Mucosa of descending colon (tissue), 3 donors: ENCODE measurements around the gene IFI27L1. TPM values are rescaled to one million over a fixed set of nuclear protein-coding genes. Genes with fewer than 3 reads are reported as not detected.
A peak's percentile ranks its signal among the peaks of the same experiment; 100 is the strongest.
"Not testable (repeated sequence)": the region's sequence is repeated elsewhere in the genome, so short reads cannot be mapped to it uniquely, and the experiment has no call there.

ENCODE experiments used
- ATAC-seq: fragments of 200-7000 bp; cut with Tn5 transposase; one replicate; pipeline ENCODE4 v1.9.1; 2020; ENCODE audit warnings: mild to moderate bottlenecking, moderate library complexity
- DNase-seq, 3 donors: peaks; one replicate each; pipeline ENCODE4 v3.0.0-alpha.2; 2020
- H3K36me3 ChIP-seq: fragments of 200-600 bp; one replicate; pipeline ENCODE4 v1.8.0; 2021; ENCODE audit warnings: low read depth, mild to moderate bottlenecking
- H3K4me1 ChIP-seq: fragments of 200-600 bp; one replicate; pipeline ENCODE4 v1.8.0; 2021; ENCODE audit warnings: low read depth, mild to moderate bottlenecking
- H3K4me3 ChIP-seq: fragments of 200-600 bp; one replicate; pipeline ENCODE4 v1.8.0; 2021; ENCODE audit warnings: mild to moderate bottlenecking
- H3K9me3 ChIP-seq: fragments of 200-600 bp; one replicate; pipeline ENCODE4 v1.8.0; 2021; ENCODE audit warnings: mild to moderate bottlenecking
- CTCF ChIP-seq: fragments of 200-600 bp; IDR thresholded peaks from one replicate; pipeline ENCODE4 v1.8.0; 2022; ENCODE audit warnings: antibody characterized with exemption, mild to moderate bottlenecking
- intact Hi-C, 2 donors: fragments of 100-400 bp; cut with DNase I in 1 of 2; cut with micrococcal nuclease in 1 of 2; formaldehyde crosslinking; loops; one replicate each; pipeline versions ENCODE4 v1.11.0 to v1.11.1; 2022; cut with DNase I, micrococcal nuclease
- total RNA-seq, 3 donors: library from RNA; stranded (reverse); fragmentation: NEBNext Ultra II Directional in 2 of 3; extraction: Animal tissue kit (Norgen Biotek cat#: 25700) in 2 of 3; gene quantifications; one replicate each; pipeline versions ENCODE4 v1.2.1 to v1.2.4, GENCODE V29; 2021 to 2023
- donor health status: DM: no; HTN: no; CAD: no; lungs with moderate emphysema.
- donor health status: DM: no; HTN: no; CAD: no.
- donor health status: DM: no; HTN: yes; CAD: no.

The IFI27L1 gene
- total RNA-seq, 3 donors from 2014 or later, result 19.9 to 29.9 (median 20.6) TPM

GRCh38 chr14:94059998-94060397 is 21.1 kb upstream of the IFI27L1 start:
- H3K36me3 ChIP-seq, result no peaks in the 10 kb centered on the region
- DNase-seq (no peak), ATAC-seq (no peak)
- intact Hi-C loops, result no loop called here
- no peak overlapping the region for H3K4me3 ChIP-seq
- TF ChIP-seq CTCF, result no peak
- H3K4me1 ChIP-seq, result peaks cover 10% of the 10 kb centered on the region
- H3K9me3 ChIP-seq, result no peaks in the 10 kb centered on the region

GRCh38 chr14:94062344-94062940 is 18.7 kb upstream of the IFI27L1 start:
- no peak overlapping the region for H3K4me3 ChIP-seq
- DNase-seq (no peak), ATAC-seq (no peak)
- no peaks in the 10 kb centered on the region for H3K36me3 ChIP-seq
- H3K4me1 ChIP-seq, result peaks cover 24% of the 10 kb centered on the region
- intact Hi-C loops, result no loop called here
- no peaks in the 10 kb centered on the region for H3K9me3 ChIP-seq
- no peak for TF ChIP-seq CTCF

- DNase-seq (peak; percentile 68 to 75 (median 69)), ATAC-seq (peak; percentile 94)
- Histone ChIP-seq H3K4me1 (peaks cover 25% of the 10 kb centered on the region), H3K4me3 (no peak overlapping the region), H3K9me3 (no peaks in the 10 kb centered on the region), H3K36me3 (no peaks in the 10 kb centered on the region)
- TF ChIP-seq CTCF, result no peak
- intact Hi-C loops, result no loop called here
Measured at GRCh38 chr14:94066089-94066676, 14.9 kb upstream of the IFI27L1 start.

GRCh38 chr14:94072076-94072475 is 9.0 kb upstream of the IFI27L1 start:
- intact Hi-C loops, H3K36me3 ChIP-seq, DNase-seq, H3K4me3 ChIP-seq, H3K9me3 ChIP-seq, ATAC-seq: not testable (repeated sequence)
- peaks cover 14% of the 10 kb centered on the region for H3K4me1 ChIP-seq

- no peaks in the 10 kb centered on the region for H3K36me3 ChIP-seq
- DNase-seq (no peak), ATAC-seq (no peak)
- peaks cover 30% of the 10 kb centered on the region for H3K4me1 ChIP-seq
- H3K4me3 ChIP-seq, result no peak overlapping the region
- H3K9me3 ChIP-seq, result no peaks in the 10 kb centered on the region
- intact Hi-C loops, result no loop called here
- TF ChIP-seq CTCF, result no peak
Measured at GRCh38 chr14:94074534-94074933, 6.6 kb upstream of the IFI27L1 start.

GRCh38 chr14:94075008-94075407 is 6.1 kb upstream of the IFI27L1 start:
- no peak for TF ChIP-seq CTCF
- intact Hi-C loops, result no loop called here
- DNase-seq (no peak), ATAC-seq (no peak)
- Histone ChIP-seq H3K4me1 (peaks cover 25% of the 10 kb centered on the region), H3K36me3 (no peaks in the 10 kb centered on the region), H3K4me3 (no peak overlapping the region), H3K9me3 (no peaks in the 10 kb centered on the region)
